Endothelial cell (in vitro differentiated cells): ENCODE data around the gene ENDOG. TPM values are rescaled to one million over a fixed set of nuclear protein-coding genes. Genes with fewer than 3 reads are reported as not detected.
A peak's percentile ranks its signal among the peaks of the same experiment; 100 is the strongest.

ENCODE experiments used
- DNase-seq: peaks from one replicate; pipeline ENCODE4 v3.0.0; 2021; ENCODE audit warnings: low spot score
- H3K27ac Mint-ChIP-seq: one replicate; pipeline ENCODE4 v1.8.0; 2021; ENCODE audit warnings: mixed read lengths, inconsistent platforms; ENCODE audit not compliant: unreplicated experiment
- H3K27me3 Mint-ChIP-seq: one replicate; pipeline ENCODE4 v1.8.0; 2021; ENCODE audit warnings: mild to moderate bottlenecking, moderate library complexity, mixed read lengths, inconsistent platforms; ENCODE audit not compliant: unreplicated experiment
- H3K36me3 Mint-ChIP-seq: one replicate; pipeline ENCODE4 v1.8.0; 2021; ENCODE audit warnings: mild to moderate bottlenecking, low read depth, mixed read lengths, inconsistent platforms; ENCODE audit not compliant: unreplicated experiment
- H3K4me1 Mint-ChIP-seq: one replicate; pipeline ENCODE4 v1.8.0; 2021; ENCODE audit warnings: mild to moderate bottlenecking, mixed read lengths, inconsistent platforms; ENCODE audit not compliant: unreplicated experiment
- H3K4me3 Mint-ChIP-seq: one replicate; pipeline ENCODE4 v1.8.0; 2021; ENCODE audit warnings: mild to moderate bottlenecking, mixed read lengths, inconsistent platforms; ENCODE audit not compliant: unreplicated experiment
- H3K9me3 Mint-ChIP-seq: one replicate; pipeline ENCODE4 v1.8.0; 2021; ENCODE audit warnings: mixed read lengths, inconsistent platforms; ENCODE audit not compliant: unreplicated experiment
- total RNA-seq: library from RNA; stranded (reverse); fragmentation: NEBNext Ultra II Directional; extraction: Animal tissue kit (Norgen Biotek cat#: 25700); gene quantifications from one replicate; pipeline ENCODE4 v1.2.1, GENCODE V29; 2021; ENCODE audit not compliant: unreplicated experiment
- TF ChIP-seq, protein P1 (sequence below): fragments of 200-600 bp; sonication (generic); IDR thresholded peaks from one replicate; pipeline ENCODE4 v1.5.0; 2021; ENCODE audit warnings: antibody characterized with exemption; ENCODE audit not compliant: unreplicated experiment

Gene ENDOG
- total RNA-seq, 1 donor from 2014 or later = 8.1 TPM

DNA sequence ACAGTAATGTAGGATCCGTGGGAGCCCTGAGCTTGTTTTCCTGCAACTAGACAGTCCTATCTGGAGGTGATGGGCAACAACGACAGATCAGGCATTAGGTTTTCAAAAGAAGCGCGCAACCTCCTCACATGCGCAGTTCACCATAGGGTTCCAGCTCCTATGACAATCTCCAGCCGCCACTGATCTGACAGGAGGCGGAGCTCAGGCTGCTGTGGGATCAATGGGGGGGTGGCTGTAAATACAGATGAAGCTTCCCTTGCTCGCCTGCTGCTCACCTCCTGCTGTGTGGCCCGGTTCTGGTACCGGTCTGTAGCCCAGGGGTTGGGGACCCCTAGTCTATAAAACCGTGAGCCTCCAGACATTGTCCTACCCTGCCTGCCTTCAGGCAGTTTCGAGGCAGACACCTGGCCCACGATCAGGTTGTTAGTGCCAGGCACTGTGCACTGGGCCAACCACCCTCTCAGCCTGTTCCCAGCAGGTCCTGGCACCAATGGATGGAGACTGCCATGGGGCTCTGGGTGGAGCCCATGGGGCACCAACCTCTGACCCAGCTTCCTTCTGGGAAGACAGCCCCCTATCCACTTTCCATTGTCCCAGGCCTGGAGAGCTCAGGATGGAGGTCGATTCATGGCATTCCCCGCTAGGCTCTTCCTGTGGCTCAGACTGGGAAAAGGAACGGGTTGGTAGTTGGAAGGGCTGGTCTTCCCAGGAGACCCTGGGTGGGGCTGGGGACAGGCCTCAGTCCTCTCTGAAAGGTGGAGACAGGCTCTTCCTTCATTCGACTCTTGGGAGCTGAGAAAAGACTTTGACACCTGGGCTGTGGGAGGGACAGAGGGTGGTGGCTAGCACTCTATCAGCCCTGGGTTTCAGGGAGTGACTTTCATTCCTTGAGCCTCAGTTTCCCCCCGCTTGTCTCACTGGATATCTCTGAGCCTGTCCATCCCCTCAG, 1.7 kb downstream of the ENDOG start:
- H3K4me3 Mint-ChIP-seq = peak overlapping the region; percentile 81
- no peaks in the 10 kb centered on the region for H3K9me3 Mint-ChIP-seq
- peaks cover 9% of the 10 kb centered on the region for H3K36me3 Mint-ChIP-seq
- TF ChIP-seq, protein P1, sequence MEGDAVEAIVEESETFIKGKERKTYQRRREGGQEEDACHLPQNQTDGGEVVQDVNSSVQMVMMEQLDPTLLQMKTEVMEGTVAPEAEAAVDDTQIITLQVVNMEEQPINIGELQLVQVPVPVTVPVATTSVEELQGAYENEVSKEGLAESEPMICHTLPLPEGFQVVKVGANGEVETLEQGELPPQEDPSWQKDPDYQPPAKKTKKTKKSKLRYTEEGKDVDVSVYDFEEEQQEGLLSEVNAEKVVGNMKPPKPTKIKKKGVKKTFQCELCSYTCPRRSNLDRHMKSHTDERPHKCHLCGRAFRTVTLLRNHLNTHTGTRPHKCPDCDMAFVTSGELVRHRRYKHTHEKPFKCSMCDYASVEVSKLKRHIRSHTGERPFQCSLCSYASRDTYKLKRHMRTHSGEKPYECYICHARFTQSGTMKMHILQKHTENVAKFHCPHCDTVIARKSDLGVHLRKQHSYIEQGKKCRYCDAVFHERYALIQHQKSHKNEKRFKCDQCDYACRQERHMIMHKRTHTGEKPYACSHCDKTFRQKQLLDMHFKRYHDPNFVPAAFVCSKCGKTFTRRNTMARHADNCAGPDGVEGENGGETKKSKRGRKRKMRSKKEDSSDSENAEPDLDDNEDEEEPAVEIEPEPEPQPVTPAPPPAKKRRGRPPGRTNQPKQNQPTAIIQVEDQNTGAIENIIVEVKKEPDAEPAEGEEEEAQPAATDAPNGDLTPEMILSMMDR = no peak
- no peak overlapping the region for H3K27ac Mint-ChIP-seq
- peaks cover 12% of the 10 kb centered on the region for H3K27me3 Mint-ChIP-seq
- DNase-seq = no peak
- peaks cover 3% of the 10 kb centered on the region for H3K4me1 Mint-ChIP-seq

DNA sequence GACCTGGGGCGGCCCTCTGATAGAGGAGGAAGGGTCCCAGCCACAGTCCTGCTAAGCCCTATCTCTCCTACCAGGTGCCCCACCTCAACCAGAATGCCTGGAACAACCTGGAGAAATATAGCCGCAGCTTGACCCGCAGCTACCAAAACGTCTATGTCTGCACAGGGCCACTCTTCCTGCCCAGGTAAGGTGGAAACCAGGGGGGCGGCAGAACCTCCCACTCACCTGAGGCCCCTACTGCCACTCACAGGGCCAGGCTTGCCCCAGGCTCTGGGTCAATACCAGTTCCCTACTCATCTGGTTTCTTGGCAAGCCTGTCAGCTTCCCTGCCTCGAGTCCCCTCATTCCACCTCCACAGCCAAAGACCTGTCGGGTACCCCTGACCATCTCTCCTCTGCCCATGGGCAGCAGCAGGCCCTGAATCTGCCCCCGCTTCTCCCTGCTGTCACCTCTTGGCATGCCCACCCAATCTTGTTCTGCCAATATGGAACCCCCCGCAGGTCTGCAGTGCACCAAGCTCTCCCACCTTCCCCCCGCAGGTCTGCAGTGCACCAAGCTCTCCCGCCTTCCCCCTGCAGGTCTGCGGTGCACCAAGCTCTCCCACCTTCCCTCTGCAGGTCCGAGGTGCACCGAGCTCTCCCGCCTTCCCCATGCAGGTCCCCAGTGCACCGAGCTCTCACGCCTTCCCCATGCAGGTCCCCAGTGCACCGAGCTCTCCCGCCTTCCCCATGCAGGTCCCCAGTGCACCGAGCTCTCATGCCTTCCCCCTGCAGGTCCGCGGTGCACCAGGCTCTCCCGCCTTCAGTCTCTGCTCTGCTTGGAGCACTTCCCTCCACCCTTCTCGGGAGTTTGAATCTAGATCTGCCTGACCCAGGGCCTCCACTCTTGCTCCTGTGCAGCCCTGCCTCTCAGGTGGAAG, 2.6 kb downstream of the ENDOG start:
- Mint-ChIP-seq H3K4me1 (peaks cover 3% of the 10 kb centered on the region), H3K27ac (no peak overlapping the region), H3K36me3 (peaks cover 14% of the 10 kb centered on the region), H3K9me3 (no peaks in the 10 kb centered on the region), H3K4me3 (no peak overlapping the region), H3K27me3 (peaks cover 14% of the 10 kb centered on the region)
- TF ChIP-seq, protein P1 = no peak
- DNase-seq = no peak

DNA sequence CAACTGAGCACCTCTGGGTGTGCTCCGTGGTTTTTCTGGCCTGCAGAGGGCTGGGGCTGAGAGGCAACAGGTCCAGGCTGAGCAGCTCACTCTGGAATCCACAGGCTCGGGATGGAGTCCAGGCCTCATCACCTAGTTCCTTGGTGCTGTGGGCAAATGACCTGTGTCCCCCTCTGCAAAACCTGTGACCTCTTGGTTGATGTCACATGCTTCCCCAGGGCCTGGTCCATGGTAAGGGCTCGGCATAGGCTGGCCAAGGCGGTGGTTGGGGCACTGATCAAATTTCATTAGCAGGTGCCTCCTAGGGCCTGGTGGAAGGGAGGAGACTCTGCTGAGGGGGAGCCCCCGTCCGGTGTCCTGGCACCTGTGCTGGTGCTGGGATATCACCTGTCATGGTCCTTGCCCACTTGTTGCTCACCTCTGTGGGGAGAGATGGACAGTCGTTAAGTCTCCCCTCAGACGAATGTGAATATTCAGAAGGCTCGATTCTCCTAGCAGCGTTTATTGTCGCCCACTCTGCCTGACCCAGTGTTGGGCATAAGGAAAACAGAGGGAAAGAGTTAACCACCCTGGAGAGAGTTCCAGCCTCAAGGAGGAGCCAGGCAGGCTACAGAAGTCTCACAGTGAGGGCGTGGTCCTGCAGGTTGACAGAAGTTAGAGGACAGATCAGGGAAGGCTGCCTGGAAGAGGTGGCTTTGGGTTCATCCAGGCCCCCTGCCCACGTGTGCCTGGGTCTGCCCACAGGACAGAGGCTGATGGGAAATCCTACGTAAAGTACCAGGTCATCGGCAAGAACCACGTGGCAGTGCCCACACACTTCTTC, 3.5 kb downstream of the ENDOG start:
- Mint-ChIP-seq H3K27me3 (peaks cover 14% of the 10 kb centered on the region), H3K4me3 (no peak overlapping the region), H3K36me3 (peaks cover 14% of the 10 kb centered on the region)

DNA sequence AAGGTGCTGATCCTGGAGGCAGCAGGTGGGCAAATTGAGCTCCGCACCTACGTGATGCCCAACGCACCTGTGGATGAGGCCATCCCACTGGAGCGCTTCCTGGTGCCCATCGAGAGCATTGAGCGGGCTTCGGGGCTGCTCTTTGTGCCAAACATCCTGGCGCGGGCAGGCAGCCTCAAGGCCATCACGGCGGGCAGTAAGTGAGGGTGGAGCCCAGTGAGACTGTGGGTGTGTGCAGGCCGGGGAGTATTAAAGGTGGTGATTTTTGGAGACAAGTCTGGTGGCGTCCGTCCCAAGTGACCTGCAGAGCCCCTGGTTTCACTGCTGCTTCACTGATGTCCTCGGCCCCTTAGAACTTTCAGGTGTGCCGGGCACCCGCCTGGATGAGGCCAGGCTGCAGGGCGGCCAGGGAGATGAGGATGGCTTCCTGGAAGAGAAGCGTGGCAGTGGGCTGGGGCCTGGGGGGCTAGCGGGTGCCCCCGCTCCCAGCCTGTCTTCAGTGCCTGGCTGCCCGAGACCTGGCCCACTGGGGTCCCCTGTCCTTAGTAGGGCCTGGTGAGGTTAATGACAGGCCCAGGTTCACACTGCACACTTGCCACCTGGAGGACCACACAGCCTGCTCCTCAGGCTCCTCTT, 4.2 kb downstream of the ENDOG start:
- Mint-ChIP-seq H3K27ac (no peak overlapping the region), H3K4me1 (peaks cover 3% of the 10 kb centered on the region), H3K4me3 (peak overlapping the region; percentile 51), H3K9me3 (no peaks in the 10 kb centered on the region), H3K36me3 (peaks cover 14% of the 10 kb centered on the region), H3K27me3 (peaks cover 14% of the 10 kb centered on the region)
- DNase-seq = no peak
- TF ChIP-seq, protein P1 = no peak

More for the DNA sequence above, 3.5 kb downstream of the ENDOG start:
- no peaks in the 10 kb centered on the region for H3K9me3 Mint-ChIP-seq
- peaks cover 3% of the 10 kb centered on the region for H3K4me1 Mint-ChIP-seq
- no peak for DNase-seq
- no peak overlapping the region for H3K27ac Mint-ChIP-seq
- TF ChIP-seq, protein P1 = no peak
